Measurements from ENCODE around the gene ANKMY2.

DNA sequence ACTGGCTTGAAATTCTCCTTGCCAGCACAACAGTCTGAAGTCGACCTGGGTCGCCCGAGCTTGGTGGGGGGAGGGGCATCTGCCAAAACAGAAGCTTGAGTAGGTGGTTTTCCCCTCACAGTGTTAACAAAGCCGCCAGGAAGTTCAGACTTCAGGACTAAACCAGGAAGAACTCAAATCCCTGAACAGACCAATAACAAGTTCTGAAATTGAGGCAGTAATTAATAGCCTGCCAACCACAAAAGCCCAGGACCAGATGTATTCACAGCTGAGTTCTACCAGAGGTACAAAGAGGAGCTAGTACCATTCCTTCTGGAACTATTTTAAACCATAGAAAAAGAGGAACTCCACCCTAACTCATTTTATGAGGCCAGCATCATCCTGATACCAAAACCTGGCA lies 73.6 kb downstream of the ANKMY2 start:
- no peak for TF ChIP-seq CTCF (IDR thresholded peaks at IDR 0.05; ENCODE audit: insufficient read depth, low read length)
- no peak for TF ChIP-seq POLR2AphosphoS5 (IDR thresholded peaks at IDR 0.05; ENCODE audit: low read depth)
- no peak for TF ChIP-seq REST (IDR thresholded peaks at IDR 0.05; ENCODE audit: insufficient replicate concordance, low read depth)

All from HL-60 (cell line).